BLaER1 treated with 17β-estradiol and CSF1 and Interleukin-3, amounts not matched to agents 10 nM and 100 nM (cell line): Measurements from ENCODE around the gene GNA12.

Experiments
- H3K27ac ChIP-seq, 11 experiments: shearing (Covaris generic); formaldehyde crosslinking; 2 replicates each; pipeline ENCODE4 v1.8.1; 2022
- H3K27me3 ChIP-seq, 11 experiments: shearing (Covaris generic); formaldehyde crosslinking; 2 replicates each; pipeline ENCODE4 v1.8.1; 2022
- H3K36me3 ChIP-seq, 11 experiments: shearing (Covaris generic); formaldehyde crosslinking; 2 replicates each; pipeline ENCODE4 v1.8.1; 2022
- H3K4me1 ChIP-seq, 10 experiments: shearing (Covaris generic); formaldehyde crosslinking; 2 replicates each; pipeline ENCODE4 v1.8.1; 2022
- H3K4me2 ChIP-seq, 11 experiments: shearing (Covaris generic); formaldehyde crosslinking; 2 replicates each; pipeline ENCODE4 v1.8.1; 2022
- H3K4me3 ChIP-seq, 10 experiments: shearing (Covaris generic); formaldehyde crosslinking; 2 replicates each; pipeline ENCODE4 v1.8.1; 2022
- H3K9ac ChIP-seq, 11 experiments: shearing (Covaris generic); formaldehyde crosslinking; 2 replicates each; pipeline ENCODE4 v1.8.1; 2022
- H3K9me3 ChIP-seq, 11 experiments: shearing (Covaris generic); formaldehyde crosslinking; replicated peaks in 1 of 11; 2 replicates each; pipeline ENCODE4 v1.8.1; 2022
- H4K20me1 ChIP-seq, 11 experiments: shearing (Covaris generic); formaldehyde crosslinking; 2 replicates each; pipeline ENCODE4 v1.8.1; 2022
- Cebpa-rat ChIP-seq, 11 experiments: shearing (Covaris generic); IDR thresholded peaks; 2 replicates each; pipeline ENCODE4 v1.8.1; 2022

GNA12 gene

DNA sequence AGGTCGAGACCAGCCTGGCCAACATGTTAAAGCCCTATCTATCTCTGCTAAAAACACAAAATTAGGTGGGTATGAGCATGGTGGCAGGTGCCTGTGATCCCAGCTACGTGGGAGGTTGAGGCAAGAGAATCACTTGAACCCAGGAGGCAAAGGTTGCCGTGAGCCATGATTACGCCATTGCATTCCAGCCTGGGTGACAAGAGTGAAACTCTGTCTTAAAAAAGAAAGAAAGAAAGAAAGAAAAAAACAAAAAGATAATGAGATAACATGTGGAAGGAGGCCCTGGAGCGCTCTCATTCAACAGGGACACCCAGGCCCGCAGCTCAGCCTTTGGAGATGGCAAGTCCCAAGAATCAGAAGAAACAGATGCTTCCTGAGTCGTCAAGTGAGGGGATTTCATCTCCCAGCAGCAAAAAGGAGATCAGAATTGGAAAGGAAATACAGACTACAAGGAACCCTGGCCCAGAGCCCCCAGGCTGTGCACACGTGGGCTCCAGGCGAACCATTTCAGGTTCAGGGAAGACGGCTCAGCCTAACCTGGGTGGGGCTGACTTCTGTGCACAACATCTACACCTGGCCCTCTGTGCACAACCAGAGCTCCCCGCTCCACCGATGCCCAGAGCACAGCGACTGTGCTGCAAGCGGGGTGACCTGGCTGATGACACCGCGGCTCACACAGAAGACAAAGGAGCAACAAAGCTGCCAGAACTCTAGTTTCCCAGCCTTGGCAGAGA lies 33.3 kb downstream of the GNA12 start:
- TF ChIP-seq Cebpa-rat (IDR thresholded peaks at IDR 0.05): no peak
- no peaks in the 10 kb centered on the region for H3K27me3 ChIP-seq
- H3K36me3 ChIP-seq: peaks cover 0 to 22% (median 0%) of the 10 kb centered on the region in 11 experiments; a peak in 4 of 22 replicates
- peak overlapping the region; percentile 82 to 98 (median 95) for H3K4me2 ChIP-seq
- H3K9me3 ChIP-seq: no peaks in the 10 kb centered on the region; a peak in 1 of 22 replicates
- H3K4me3 ChIP-seq: peak overlapping the region; percentile 9 to 61 (median 46); a peak in 14 of 20 replicates
- peaks cover 0 to 40% (median 6%) of the 10 kb centered on the region in 11 experiments; a peak in 14 of 22 replicates for H4K20me1 ChIP-seq
- H3K4me1 ChIP-seq: peaks cover 77 to 96% (median 82%) of the 10 kb centered on the region in 10 experiments
- peak overlapping the region in 9 of 11 experiments; percentile 70 to 91 (median 82); a peak in 19 of 22 replicates for H3K27ac ChIP-seq
- peak overlapping the region; percentile 27 to 83 (median 70); a peak in 20 of 22 replicates for H3K9ac ChIP-seq

DNA sequence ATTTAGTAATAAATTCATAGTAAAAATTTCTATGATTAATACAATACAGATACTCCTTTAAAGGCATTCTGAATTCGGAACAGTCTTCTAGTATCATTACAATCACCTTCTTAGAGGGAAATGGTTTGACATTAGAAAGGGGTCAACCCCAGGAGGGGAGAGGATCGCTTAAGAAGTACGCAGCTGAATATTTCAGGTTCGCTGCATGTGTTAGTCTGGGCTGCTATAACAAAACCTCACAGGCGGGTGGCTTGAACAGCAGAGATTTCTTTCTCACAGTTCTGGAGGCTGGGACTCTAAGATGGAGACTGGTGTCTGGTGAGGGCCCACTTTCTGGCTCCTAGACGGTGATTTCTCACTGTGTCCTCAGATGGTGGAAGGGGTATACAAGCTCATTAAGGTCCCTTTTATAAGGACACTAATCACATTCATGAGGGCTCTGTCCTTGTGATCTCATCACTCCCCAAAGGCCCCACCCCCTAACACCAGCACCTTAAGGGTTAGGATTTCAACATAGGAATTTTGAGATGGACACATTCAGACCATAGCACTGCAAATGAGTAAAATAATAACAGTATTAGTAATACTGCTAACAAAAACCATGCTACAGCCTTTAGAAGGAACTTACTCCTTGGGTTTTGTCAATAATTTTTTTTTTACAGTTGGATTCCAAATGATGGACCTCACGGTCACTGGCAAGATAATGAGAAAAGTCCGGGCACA lies 34.0 kb downstream of the GNA12 start:
- Histone ChIP-seq H3K9me3 (peaks cover 0 to 5% (median 0%) of the 10 kb centered on the region in 11 experiments; a peak in 2 of 22 replicates), H3K9ac (peak overlapping the region in 6 of 11 experiments; percentile 70 to 83 (median 82); a peak in 9 of 22 replicates), H3K36me3 (peaks cover 0 to 18% (median under 1%) of the 10 kb centered on the region in 11 experiments; a peak in 7 of 22 replicates), H3K4me2 (peak overlapping the region; percentile 82 to 98 (median 95)), H4K20me1 (peaks cover 0 to 34% (median 6%) of the 10 kb centered on the region in 11 experiments; a peak in 15 of 22 replicates), H3K4me1 (peaks cover 70 to 88% (median 74%) of the 10 kb centered on the region in 10 experiments), H3K4me3 (0 out of 20 replicates have a peak overlapping the region, but pooled peaks of 1 of the 10 experiments have one; percentile 53), H3K27me3 (no peaks in the 10 kb centered on the region), H3K27ac (peak overlapping the region in 9 of 11 experiments; percentile 70 to 91 (median 82); a peak in 17 of 22 replicates)
- TF ChIP-seq Cebpa-rat (IDR thresholded peaks at IDR 0.05): no peak

DNA sequence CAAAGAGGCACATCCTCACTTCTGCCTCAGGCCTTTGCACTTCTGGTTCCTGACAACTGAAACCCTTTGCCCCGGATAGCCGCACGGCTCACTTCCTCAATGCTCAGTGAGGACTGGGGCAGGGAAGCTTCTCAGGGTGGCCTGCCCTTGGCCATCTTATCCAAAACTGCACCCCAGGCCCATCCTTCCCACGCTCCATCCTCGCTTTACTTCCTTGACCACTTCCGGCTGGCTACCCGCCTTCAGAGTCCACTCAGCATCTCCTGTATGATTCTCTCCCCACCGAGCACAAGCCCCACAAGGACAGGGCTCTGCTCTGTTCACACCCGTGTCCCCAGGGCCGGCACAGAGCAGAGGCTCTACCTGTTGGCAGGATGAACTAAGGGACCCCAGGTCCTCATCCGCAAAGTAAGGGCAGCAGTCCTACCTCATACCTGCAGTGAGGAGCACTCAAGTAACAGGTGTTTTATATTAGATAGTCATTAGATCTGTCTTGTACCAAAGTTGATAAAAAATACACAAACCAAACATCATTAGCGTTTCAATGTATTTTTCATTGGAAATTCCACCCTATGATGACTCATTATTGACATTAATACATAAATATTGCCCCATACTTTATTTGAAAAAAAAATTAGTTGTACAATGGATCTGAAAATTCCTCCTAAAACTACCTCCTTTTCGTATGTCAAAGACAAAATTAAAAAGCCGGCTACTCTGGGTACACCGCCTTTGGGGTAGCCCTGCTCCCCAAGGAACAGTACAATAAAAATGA lies 35.0 kb downstream of the GNA12 start:
- H3K4me1 ChIP-seq: peaks cover 60 to 86% (median 66%) of the 10 kb centered on the region in 10 experiments
- H3K4me2 ChIP-seq: peak overlapping the region; percentile 60 to 95 (median 68)
- peak overlapping the region in 4 of 11 experiments; percentile 4 to 47 (median 30); a peak in 3 of 22 replicates for H3K9ac ChIP-seq
- H3K27me3 ChIP-seq: no peaks in the 10 kb centered on the region
- H3K36me3 ChIP-seq: peaks cover 0 to 28% (median 9%) of the 10 kb centered on the region in 11 experiments; a peak in 10 of 22 replicates
- H3K27ac ChIP-seq: peak overlapping the region in 8 of 11 experiments; percentile 38 to 91 (median 52); a peak in 13 of 22 replicates
- peaks cover 0 to 30% (median 5%) of the 10 kb centered on the region in 11 experiments; a peak in 14 of 22 replicates for H4K20me1 ChIP-seq
- peaks cover 0 to 9% (median 0%) of the 10 kb centered on the region in 11 experiments; a peak in 4 of 22 replicates for H3K9me3 ChIP-seq
- H3K4me3 ChIP-seq: no peak overlapping the region
- TF ChIP-seq Cebpa-rat (IDR thresholded peaks at IDR 0.05): no peak

DNA sequence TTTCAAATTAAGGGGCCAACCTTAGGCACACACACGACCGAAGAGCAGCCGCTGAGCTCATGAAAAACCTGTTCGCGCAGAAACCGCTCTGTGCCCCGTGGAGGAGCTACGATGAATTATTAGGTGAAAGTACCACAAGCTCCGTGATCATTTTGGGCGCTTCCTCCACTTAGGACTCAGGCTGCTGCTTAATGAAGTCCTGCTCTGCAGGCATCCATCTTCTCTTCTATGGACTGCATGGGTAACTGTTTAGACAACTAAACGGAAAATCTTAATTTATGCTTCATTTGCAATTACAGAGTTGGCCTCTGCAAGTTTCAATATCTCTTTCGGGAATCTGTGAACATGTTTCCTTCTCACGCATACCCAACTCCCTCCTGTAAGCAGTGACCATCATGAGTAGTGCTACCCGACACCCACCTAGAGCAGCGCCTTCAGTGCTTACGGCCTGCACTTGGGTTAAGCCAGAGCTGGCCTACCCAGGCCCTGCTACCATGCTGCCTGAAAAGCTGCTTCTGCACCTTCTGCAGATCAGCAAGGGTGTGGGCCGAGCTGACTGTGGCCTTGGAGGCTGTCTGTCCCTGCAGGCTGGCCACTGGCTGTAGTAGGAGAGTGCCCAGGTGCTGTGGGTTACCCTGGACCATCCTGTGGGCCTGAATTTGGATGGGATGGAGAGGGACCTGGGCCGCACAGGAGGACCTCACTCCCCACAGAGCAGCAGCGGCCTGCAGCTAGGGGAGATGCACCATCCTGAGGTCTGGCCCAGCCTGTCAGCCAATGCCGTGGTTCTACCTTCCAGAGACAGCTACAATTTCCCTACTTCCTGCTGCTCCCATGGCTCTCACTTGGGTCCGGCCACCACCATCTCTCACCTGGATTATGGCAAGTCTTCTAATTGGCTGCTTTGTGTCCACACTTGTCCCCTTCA lies 36.0 kb downstream of the GNA12 start:
- no peak for TF ChIP-seq Cebpa-rat (IDR thresholded peaks at IDR 0.05)

GRCh38 chr7:2807460-2807844 lies 36.7 kb downstream of the GNA12 start:
- Histone ChIP-seq H3K36me3 (peaks cover 0 to 41% (median 17%) of the 10 kb centered on the region in 11 experiments; a peak in 12 of 22 replicates), H3K27ac (0 out of 22 replicates have a peak overlapping the region, but pooled peaks of 1 of the 11 experiments have one; percentile 65), H4K20me1 (peaks cover 0 to 44% (median 15%) of the 10 kb centered on the region in 11 experiments; a peak in 15 of 22 replicates), H3K4me3 (no peak overlapping the region), H3K4me1 (peaks cover 52 to 86% (median 64%) of the 10 kb centered on the region in 10 experiments), H3K9ac (no peak overlapping the region), H3K9me3 (peaks cover 0 to 9% (median 0%) of the 10 kb centered on the region in 11 experiments; a peak in 4 of 22 replicates), H3K27me3 (no peaks in the 10 kb centered on the region), H3K4me2 (peak overlapping the region in 9 of 11 experiments; percentile 60 to 95 (median 68); a peak in 12 of 22 replicates)
- TF ChIP-seq Cebpa-rat (IDR thresholded peaks at IDR 0.05): no peak

More for the DNA sequence above, 36.0 kb downstream of the GNA12 start:
- Histone ChIP-seq H4K20me1 (peaks cover 0 to 37% (median 9%) of the 10 kb centered on the region in 11 experiments; a peak in 15 of 22 replicates), H3K4me1 (peaks cover 52 to 86% (median 64%) of the 10 kb centered on the region in 10 experiments), H3K27ac (peak overlapping the region in 6 of 11 experiments; percentile 43 to 91 (median 58); a peak in 8 of 22 replicates), H3K9ac (peak overlapping the region in 2 of 11 experiments; percentile 4 to 47; a peak in 3 of 22 replicates), H3K4me3 (0 out of 20 replicates have a peak overlapping the region, but pooled peaks of 1 of the 10 experiments have one; percentile 4), H3K4me2 (peak overlapping the region; percentile 60 to 95 (median 68)), H3K27me3 (no peaks in the 10 kb centered on the region), H3K36me3 (peaks cover 0 to 36% (median 15%) of the 10 kb centered on the region in 11 experiments; a peak in 12 of 22 replicates), H3K9me3 (peaks cover 0 to 9% (median 0%) of the 10 kb centered on the region in 11 experiments; a peak in 4 of 22 replicates)

DNA sequence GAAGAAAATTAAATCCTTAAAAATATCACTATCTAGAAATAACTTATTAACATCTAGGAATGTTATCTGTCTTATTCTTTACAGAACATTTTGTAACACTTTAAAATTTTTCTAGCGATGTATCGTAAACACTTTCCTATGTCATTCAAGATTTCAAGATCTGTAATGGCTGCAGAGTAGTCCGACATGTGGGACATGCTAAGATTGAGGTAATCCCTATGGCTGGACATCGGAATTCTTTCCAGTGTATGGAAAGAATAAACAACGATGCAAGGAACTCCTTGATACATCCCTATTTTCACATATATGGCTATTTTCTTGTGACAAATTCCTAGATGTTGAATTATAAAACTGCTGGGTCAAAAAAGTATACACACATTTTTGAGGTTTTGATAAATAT lies 37.5 kb downstream of the GNA12 start:
- Histone ChIP-seq H4K20me1 (peaks cover 0 to 46% (median 16%) of the 10 kb centered on the region in 11 experiments; a peak in 15 of 22 replicates), H3K36me3 (peaks cover 0 to 41% (median 17%) of the 10 kb centered on the region in 11 experiments; a peak in 12 of 22 replicates), H3K27ac (no peak overlapping the region), H3K27me3 (no peaks in the 10 kb centered on the region), H3K9me3 (peaks cover 0 to 9% (median 0%) of the 10 kb centered on the region in 11 experiments; a peak in 4 of 22 replicates), H3K4me1 (peaks cover 50 to 86% (median 63%) of the 10 kb centered on the region in 10 experiments), H3K4me3 (no peak overlapping the region), H3K9ac (no peak overlapping the region), H3K4me2 (no peak overlapping the region)
- no peak for TF ChIP-seq Cebpa-rat (IDR thresholded peaks at IDR 0.05)
